GM23338 (cell line): ENCODE data around the gene NFIA. TPM values are rescaled to one million over a fixed set of nuclear protein-coding genes. Genes with fewer than 3 reads are reported as not detected.

Source experiments
- ATAC-seq: fragments of 200-7000 bp; cut with Tn5 transposase; 3 replicates; pipeline ENCODE4 v1.9.1; 2020
- DNase-seq: peaks from one replicate; pipeline ENCODE4 v3.0.0-alpha.2; 2015; ENCODE audit warnings: low spot score
- H2AFZ ChIP-seq: fragments of 200-600 bp; sonication (generic); 2 replicates; pipeline ENCODE4 v1.8.0; 2016; ENCODE audit warnings: antibody characterized with exemption, mild to moderate bottlenecking, moderate library complexity
- H3F3A ChIP-seq: fragments of 200-600 bp; sonication (generic); replicated peaks from 2 replicates; pipeline ENCODE4 v1.8.0; 2017; ENCODE audit warnings: antibody characterized with exemption, mixed run types, low read depth
- H3K27ac ChIP-seq: fragments of 200-600 bp; sonication (generic); 2 replicates; pipeline ENCODE4 v1.6.1; 2016; ENCODE audit warnings: low read depth
- H3K27me3 ChIP-seq: fragments of 200-600 bp; sonication (generic); 2 replicates; pipeline ENCODE4 v1.8.0; 2016; ENCODE audit warnings: mild to moderate bottlenecking, mixed run types, moderate library complexity; ENCODE audit not compliant: insufficient read depth
- H3K36me3 ChIP-seq: fragments of 200-600 bp; sonication (generic); 2 replicates; pipeline ENCODE4 v1.8.0; 2016; ENCODE audit warnings: mild to moderate bottlenecking; ENCODE audit not compliant: insufficient read depth
- H3K4me1 ChIP-seq: fragments of 200-600 bp; sonication (generic); 2 replicates; pipeline ENCODE4 v1.8.0; 2016; ENCODE audit warnings: mild to moderate bottlenecking, moderate library complexity; ENCODE audit not compliant: insufficient read depth
- H3K4me2 ChIP-seq: fragments of 200-600 bp; sonication (generic); 2 replicates; pipeline ENCODE4 v1.7.1; 2017; ENCODE audit warnings: mixed run types
- H3K4me3 ChIP-seq: fragments of 200-600 bp; sonication (generic); 2 replicates; pipeline ENCODE4 v1.6.1; 2016; ENCODE audit warnings: mixed run types
- H3K79me2 ChIP-seq: fragments of 200-600 bp; sonication (generic); replicated peaks from 2 replicates; pipeline ENCODE4 v1.8.0; 2017; ENCODE audit warnings: mild to moderate bottlenecking; ENCODE audit not compliant: insufficient read depth
- H3K9me2 ChIP-seq: fragments of 200-600 bp; sonication (generic); 2 replicates; pipeline ENCODE4 v1.8.0; 2017; ENCODE audit not compliant: insufficient read depth
- H4K20me1 ChIP-seq: fragments of 200-600 bp; sonication (generic); replicated peaks from 2 replicates; pipeline ENCODE4 v1.8.0; 2017; ENCODE audit warnings: mild to moderate bottlenecking; ENCODE audit not compliant: insufficient read depth
- H3K27ac Mint-ChIP-seq: 2 replicates; pipeline ENCODE4 v1.8.0; 2020; ENCODE audit warnings: inconsistent platforms, mild to moderate bottlenecking, moderate library complexity, mixed read lengths
- H3K27me3 Mint-ChIP-seq: 3 replicates; pipeline ENCODE4 v1.8.0; 2022; ENCODE audit warnings: low read depth, mild to moderate bottlenecking, moderate library complexity, mixed read lengths, inconsistent platforms; ENCODE audit not compliant: insufficient read depth, poor library complexity
- H3K36me3 Mint-ChIP-seq: 3 replicates; pipeline ENCODE4 v1.8.0; 2021; ENCODE audit warnings: low read depth, mild to moderate bottlenecking, inconsistent platforms, moderate library complexity, mixed read lengths
- H3K4me1 Mint-ChIP-seq: 3 replicates; pipeline ENCODE4 v1.8.0; 2020; ENCODE audit warnings: mild to moderate bottlenecking, inconsistent platforms, mixed read lengths
- H3K4me3 Mint-ChIP-seq: 3 replicates; pipeline ENCODE4 v1.8.0; 2021; ENCODE audit warnings: moderate library complexity, mild to moderate bottlenecking, inconsistent platforms, mixed read lengths
- H3K9me3 Mint-ChIP-seq: 3 replicates; pipeline ENCODE4 v1.8.0; 2020; ENCODE audit warnings: moderate library complexity, mild to moderate bottlenecking, inconsistent platforms, mixed read lengths
- CREB1 ChIP-seq: fragments of 250-450 bp; sonication (Bioruptor Pico); IDR thresholded peaks from 2 replicates; pipeline ENCODE4 v1.5.0; 2020; ENCODE audit warnings: low read depth, mild to moderate bottlenecking, moderate library complexity
- CTCF ChIP-seq, 2 experiments: fragments of 200-600 bp in 1 of 2; sonication (generic) in 1 of 2; conservative IDR thresholded peaks; 2 replicates each; pipeline versions ENCODE4 v1.5.1 to v1.6.1; 2016 to 2017; ENCODE audit warnings: antibody characterized with exemption in 2 of 2, low read depth in 2 of 2, mild to moderate bottlenecking in 2 of 2, moderate library complexity in 1 of 2
- ETS1 ChIP-seq: IDR thresholded peaks from 2 replicates; pipeline ENCODE4 v1.6.1; 2016; ENCODE audit warnings: antibody characterized with exemption
- EZH2 ChIP-seq: fragments of 200-600 bp; sonication (generic); IDR thresholded peaks from one replicate; pipeline ENCODE4 v1.8.0; 2017; ENCODE audit warnings: antibody characterized with exemption, mild to moderate bottlenecking, low read depth; ENCODE audit not compliant: unreplicated experiment
- EZH2phosphoT487 ChIP-seq: fragments of 200-600 bp; sonication (generic); IDR thresholded peaks from one replicate; pipeline ENCODE4 v1.8.1; 2018; ENCODE audit warnings: antibody characterized with exemption; ENCODE audit not compliant: unreplicated experiment
- JUNB ChIP-seq: IDR thresholded peaks from one replicate; pipeline ENCODE4 v1.6.1; 2016; ENCODE audit warnings: antibody characterized with exemption; ENCODE audit not compliant: unreplicated experiment
- NANOG ChIP-seq: IDR thresholded peaks from 2 replicates; pipeline ENCODE4 v1.6.1; 2016; ENCODE audit warnings: antibody characterized with exemption, borderline replicate concordance
- POLR2AphosphoS5 ChIP-seq: IDR thresholded peaks from 2 replicates; pipeline ENCODE4 v1.6.1; 2016; ENCODE audit warnings: antibody characterized with exemption, low read depth
- REST ChIP-seq: IDR thresholded peaks from one replicate; pipeline ENCODE4 v1.6.1; 2018; ENCODE audit warnings: antibody characterized with exemption; ENCODE audit not compliant: unreplicated experiment
- STAT1 ChIP-seq: IDR thresholded peaks from one replicate; pipeline ENCODE4 v1.6.1; 2016; ENCODE audit warnings: antibody characterized with exemption; ENCODE audit not compliant: unreplicated experiment
- ZNF114 ChIP-seq: fragments of 250-450 bp; sonication (Bioruptor Pico); IDR thresholded peaks from 2 replicates; pipeline ENCODE4 v1.5.0; 2020; ENCODE audit warnings: mild to moderate bottlenecking, moderate library complexity
- ZNF331 ChIP-seq: fragments of 250-450 bp; sonication (Bioruptor Pico); IDR thresholded peaks from 2 replicates; pipeline ENCODE4 v1.5.0; 2020; ENCODE audit warnings: low read depth, mild to moderate bottlenecking, moderate library complexity
- ZNF462 ChIP-seq: fragments of 250-450 bp; sonication (Bioruptor Pico); IDR thresholded peaks from 2 replicates; pipeline ENCODE4 v1.5.0; 2020; ENCODE audit warnings: mild to moderate bottlenecking, moderate library complexity
- polyA plus RNA-seq: library from polyadenylated mRNA; unstranded; fragments of >200 nt; fragmentation: Nextera tagmentation; extraction: Ambion mirVana; gene quantifications from 2 replicates; pipeline ENCODE4 v1.2.1, GENCODE V29; 2016
- total RNA-seq: library from RNA; depleted of rRNA; stranded (reverse); fragments of >200 nt; shearing (Covaris generic); gene quantifications from 2 replicates; pipeline ENCODE4 v1.2.3, GENCODE V29; 2014

The NFIA gene
- total and polyA plus RNA-seq, 2 experiments from 2014 or later = 0.97 to 2.3 TPM

- H3K4me1 Mint-ChIP-seq = peaks cover 61% of the 10 kb centered on the region
Observed at GRCh38 chr1:61056196-61056572, 26.2 kb upstream of the NFIA start.

More at GRCh38 chr1:61056196-61056572, 26.2 kb upstream of the NFIA start:
- no peak for TF ChIP-seq ZNF462 (CRISPR knock-in tag)
- no peak for TF ChIP-seq EZH2phosphoT487
- no peak for TF ChIP-seq ZNF114
- TF ChIP-seq EZH2 = no peak
- no peak for TF ChIP-seq JUNB
- no peak for TF ChIP-seq REST
- TF ChIP-seq STAT1 = no peak
- no peak for TF ChIP-seq ZNF331
- no peak for TF ChIP-seq POLR2AphosphoS5
- no peak for TF ChIP-seq NANOG
- TF ChIP-seq ETS1 = no peak
- no peak for TF ChIP-seq CREB1
- no peak for TF ChIP-seq CTCF (conservative IDR thresholded peaks at IDR 0.05; ENCODE audit: low read depth in 2 of 2)
- Mint-ChIP-seq H3K27me3 (peaks cover 69% of the 10 kb centered on the region), H3K27ac (no peak overlapping the region), H3K4me3 (peak overlapping the region; percentile 80), H3K36me3 (no peaks in the 10 kb centered on the region), H3K9me3 (no peaks in the 10 kb centered on the region)
- H4K20me1 ChIP-seq = 0 out of 2 replicates have a peak, but pooled peaks cover 3% of the 10 kb centered on the region
- peak overlapping the region; percentile 70; the same call in 1 of the 2 replicates for H3K4me3 ChIP-seq
- H3K4me1 ChIP-seq = peaks cover 67% of the 10 kb centered on the region
- H3K4me2 ChIP-seq = peak overlapping the region; percentile 91; the same call in 1 of the 2 replicates
- no peak for DNase-seq
- no peak for ATAC-seq
- H3F3A ChIP-seq = peaks cover 16% of the 10 kb centered on the region; the same call in 1 of the 2 replicates
- H3K9me2 ChIP-seq = no peaks in the 10 kb centered on the region; the same call in 1 of the 2 replicates
- H2AFZ ChIP-seq = no peak overlapping the region
- no peak overlapping the region for H3K27ac ChIP-seq
- H3K27me3 ChIP-seq = peaks cover 71% of the 10 kb centered on the region
- H3K36me3 ChIP-seq = no peaks in the 10 kb centered on the region
- H3K79me2 ChIP-seq = no peaks in the 10 kb centered on the region
